ENCODE results near the gene SLC16A12.

Gene SLC16A12, protein sequence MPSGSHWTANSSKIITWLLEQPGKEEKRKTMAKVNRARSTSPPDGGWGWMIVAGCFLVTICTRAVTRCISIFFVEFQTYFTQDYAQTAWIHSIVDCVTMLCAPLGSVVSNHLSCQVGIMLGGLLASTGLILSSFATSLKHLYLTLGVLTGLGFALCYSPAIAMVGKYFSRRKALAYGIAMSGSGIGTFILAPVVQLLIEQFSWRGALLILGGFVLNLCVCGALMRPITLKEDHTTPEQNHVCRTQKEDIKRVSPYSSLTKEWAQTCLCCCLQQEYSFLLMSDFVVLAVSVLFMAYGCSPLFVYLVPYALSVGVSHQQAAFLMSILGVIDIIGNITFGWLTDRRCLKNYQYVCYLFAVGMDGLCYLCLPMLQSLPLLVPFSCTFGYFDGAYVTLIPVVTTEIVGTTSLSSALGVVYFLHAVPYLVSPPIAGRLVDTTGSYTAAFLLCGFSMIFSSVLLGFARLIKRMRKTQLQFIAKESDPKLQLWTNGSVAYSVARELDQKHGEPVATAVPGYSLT

DNA sequence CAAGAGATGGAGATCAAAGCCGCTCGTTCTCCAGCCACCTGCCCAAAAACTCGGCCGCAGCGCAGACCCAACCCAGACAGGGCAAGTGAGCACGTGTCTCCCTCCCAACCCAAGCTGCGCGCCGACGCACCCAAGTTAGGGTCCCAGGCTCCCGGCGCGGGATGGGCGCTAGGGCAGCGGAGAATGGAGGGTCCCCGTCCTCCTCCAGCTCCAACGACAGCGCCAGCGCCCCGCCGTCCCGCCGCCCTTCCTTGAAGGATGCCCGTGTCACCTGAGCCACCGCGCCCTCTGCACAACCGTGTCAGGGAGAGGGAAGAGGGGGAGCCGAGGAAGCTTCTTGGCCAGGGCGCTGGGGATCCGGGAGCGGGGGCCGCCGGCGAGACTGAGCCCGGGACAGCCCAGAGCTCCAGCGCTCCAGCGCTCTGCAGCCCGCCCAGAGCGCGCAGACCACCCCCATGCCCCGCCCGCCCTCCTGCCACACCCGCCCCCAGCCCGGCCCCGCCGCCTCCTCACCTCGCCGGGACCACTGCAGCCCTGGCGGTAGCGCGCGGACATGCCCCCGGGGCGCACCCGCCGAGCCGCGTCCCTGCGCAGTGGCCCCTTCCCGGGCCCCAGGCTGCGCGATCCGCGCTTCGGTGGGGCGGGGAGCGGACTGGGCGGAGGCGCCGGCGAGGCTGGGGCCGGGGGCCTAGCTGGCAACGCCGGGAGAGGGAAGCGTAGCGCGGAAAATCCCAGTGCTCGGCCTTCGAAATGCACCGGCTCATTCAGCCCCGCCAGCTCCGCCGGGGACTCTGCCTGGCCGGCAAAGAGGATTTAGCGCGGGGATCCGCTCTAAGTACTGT is at the start of gene SLC16A12:
TSS of gene SLC16A12 (minus strand) at position 424 of the 842 bp plus-strand sequence. CDS start 73,016 bp downstream, outside the sequence.
- no peak for DNase-seq

DNA sequence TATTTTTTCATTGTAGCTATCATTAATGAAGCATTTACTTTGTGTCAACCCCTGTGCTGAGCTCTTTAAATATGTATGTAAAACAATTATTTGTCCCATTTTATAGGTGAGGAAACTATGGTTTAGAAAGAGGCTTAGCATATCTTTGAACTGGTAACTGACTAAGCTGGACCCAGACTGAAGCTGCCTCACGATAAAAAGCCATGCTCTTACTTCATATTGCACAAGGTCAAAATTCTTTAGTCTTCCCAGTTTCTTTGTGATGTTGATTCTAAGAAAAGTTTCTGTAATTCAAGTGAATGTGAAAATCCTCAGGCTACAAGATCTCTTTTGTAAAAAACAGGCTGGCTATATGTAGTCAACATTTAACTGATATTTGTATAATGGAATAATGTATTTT is 46.6 kb upstream of the SLC16A12 start:
- DNase-seq, result no peak

DNA sequence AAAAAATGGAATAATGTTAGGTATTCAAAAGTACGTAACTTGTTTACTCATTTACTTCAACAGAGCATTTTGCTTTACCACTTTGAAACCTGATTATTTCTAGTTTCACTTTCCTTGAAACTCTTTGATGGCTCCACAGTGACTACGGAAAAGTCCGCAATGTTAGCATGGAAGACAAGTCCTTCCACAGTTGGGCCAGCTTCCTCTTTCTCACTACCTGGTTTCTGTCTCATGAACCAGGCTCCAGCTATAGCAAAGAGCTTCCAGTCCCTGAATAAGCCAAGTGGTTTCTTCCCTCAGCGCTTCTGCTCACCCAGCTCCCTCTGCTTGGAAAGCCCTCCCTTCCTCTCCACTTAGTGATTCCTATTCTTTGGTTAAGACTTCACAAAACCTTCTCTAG is 44.8 kb upstream of the SLC16A12 start:
- DNase-seq, result no peak

DNA sequence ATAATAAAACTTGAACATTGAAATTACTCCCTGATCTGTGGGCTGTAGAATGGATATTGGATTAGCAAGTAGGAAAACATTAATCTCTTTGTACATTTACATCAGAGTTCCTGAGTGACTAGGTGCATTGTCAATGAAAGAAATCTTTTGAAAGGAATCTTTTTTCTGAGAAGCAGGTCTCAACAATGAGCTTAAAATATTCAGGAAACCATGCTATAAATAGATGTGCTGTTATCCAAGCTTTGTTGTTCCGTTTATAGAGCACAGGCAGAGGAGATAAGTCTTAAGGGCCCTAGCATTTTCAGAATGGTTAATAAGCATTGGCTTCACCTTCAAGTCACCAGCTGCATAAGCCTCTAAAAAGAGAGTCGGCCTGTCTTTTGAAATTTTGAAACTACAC is 41.3 kb upstream of the SLC16A12 start:
- DNase-seq, result no peak

DNA sequence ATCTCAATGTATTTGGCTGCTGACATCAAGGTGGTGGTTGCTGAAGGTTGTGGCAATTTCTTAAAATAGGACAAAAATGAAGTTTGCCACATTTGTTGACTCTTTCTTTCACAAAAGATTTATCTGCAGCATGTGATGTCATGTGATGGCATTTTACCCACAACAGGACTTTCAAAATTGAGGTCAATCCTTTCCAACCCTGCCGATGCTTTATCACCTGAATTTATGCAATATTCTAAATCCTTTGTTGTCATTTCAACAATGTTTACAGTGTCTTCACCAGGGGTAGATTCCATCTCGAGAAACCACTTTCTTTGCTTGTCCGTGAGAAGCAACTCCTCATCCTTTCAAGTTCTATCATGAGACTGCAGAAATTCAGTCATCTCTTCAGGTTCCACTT is 40.6 kb upstream of the SLC16A12 start:
- DNase-seq, result no peak

DNA sequence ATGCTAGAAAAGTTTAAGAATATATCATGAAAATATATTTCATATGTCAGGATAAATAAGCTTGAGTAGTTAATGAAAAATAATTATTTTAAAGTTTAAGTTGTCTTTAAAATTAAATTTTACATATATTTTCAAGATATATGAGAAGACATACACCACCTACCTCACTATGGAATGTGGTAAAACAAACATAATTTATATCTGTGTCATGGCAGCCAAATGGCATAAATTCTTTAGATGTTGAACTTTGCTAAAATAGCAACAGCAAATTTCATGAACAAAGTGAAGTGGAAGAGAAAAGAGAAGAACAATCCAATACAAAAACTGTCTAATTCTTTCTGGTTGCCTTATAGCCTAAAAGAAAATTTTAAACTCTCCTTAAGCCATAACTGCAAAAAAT is 39.6 kb upstream of the SLC16A12 start:
- no peak for DNase-seq

DNA sequence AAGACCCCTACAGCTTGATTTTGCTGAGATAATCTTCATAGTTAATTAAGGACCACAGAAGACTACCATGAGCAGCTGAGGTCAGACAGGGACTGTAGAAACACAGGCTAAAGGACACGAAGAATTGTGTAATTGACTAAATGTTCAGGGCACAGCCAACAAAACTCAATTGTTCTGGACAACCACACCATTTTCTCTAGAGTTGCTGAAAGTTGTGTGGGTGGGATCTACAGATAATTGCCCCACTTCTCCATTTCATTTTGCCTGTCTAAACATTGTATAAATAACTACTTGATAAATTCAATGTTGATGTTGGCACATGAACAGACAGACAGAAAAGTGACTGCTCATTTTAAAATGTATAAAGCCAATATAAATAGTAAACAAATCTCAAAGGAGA is 39.0 kb upstream of the SLC16A12 start:
- no peak for DNase-seq

DNA sequence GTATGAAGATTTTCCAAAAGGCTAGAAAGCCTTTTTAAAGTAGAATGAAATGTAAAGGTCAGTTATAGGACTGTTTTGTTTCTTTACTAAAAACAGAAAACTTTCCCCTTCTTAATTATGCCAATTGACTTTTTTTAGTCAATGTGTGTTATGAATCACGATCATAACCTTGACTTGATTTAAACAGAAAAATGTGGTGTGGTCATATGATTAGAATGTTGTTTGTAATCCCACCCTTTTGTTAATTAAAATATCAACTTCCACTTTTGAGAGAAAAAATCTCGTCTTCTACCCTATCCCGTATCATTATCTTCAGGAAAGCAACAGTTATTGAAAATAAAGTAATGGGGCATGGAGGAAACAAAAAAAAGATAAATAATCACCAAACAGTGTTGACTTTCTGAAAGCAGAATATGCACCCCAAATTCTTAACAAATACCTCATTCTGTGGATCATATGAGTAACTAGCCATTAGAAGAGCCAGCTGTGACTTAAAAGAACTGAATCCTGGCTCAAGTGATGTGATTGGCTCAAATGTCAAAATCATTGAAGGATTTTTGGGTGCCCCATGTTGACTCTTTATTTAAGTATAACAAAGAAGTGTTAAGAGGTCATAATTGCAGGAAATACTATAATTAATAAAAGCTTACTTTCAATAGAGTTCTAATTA is 32.3 kb upstream of the SLC16A12 start:
- DNase-seq, result no peak

DNA sequence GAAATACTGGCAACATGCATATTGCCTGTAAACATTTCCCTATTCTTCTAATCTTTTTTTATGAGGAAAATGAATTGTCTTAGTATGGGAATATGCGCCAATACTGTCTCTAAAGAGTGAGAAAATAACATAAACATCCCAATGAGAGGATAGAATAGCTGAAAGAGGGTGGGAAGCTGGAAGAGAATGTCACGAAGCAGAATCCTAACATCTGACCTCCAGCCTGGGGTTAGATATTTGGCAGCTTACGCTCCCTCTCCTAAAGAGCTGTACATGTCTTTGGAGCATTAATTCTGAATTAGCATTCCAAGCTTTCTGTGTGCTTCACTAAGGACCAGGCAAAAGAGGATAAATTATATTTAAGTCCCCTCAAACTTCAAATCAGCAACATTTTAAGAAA is 31.6 kb upstream of the SLC16A12 start:
- DNase-seq, result no peak

DNA sequence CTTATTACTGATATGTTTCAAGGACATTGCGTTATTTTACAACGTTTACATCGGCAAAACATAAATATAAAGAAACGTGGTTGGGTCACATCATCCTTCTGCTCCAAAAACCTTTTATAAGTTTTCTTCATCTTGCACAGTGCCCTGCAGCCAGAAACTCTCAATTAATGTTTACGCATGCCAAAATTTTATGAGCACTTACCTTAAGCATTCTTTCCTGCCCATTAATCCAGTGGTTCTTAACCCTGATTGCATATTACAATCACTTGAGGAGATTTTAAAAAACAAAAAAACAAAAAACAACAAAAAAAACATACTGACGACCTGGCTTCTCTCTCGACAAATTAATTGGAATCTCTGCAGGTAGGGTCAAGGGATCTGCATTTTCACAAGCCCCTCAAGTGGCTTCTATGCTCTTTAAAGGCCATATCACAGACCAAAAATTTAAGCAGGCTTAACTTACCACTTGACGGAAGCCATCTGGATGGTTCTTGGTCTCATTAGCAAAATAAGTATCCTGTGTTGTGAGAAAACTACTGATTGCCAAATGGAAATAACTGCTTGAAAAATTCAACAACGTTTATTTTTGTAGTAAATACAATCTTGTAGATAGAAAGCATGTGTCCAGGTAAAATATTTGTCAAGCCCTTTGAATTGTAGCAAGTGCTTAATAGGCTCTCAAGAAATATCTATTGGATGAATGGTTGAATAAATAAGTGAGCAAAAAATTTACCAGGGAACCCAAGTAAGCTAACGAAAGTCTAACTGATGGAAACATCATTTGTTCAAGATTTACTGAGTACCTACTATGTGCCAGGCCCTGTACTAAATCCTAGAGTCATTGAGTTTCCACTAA is 30.9 kb upstream of the SLC16A12 start:
- DNase-seq, result no peak

DNA sequence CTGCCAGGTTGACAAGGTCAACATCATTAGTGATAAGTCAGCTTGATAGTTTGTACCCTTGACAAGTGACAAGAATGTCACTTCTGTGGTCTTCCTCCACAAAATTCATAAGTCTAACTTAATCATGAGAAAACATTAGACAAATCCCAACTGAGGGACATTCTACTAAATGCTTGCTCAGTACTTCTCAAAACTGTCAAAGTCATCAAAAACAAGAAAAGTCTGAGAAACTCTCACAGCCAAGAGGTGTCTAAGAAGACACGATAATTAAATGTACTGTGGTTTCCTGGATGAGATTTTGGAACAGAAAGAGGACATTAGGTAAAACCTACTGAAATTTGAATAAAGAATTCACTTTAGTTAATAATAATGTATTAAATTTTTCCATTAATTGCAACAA is 29.8 kb upstream of the SLC16A12 start:
- no peak for DNase-seq

DNA sequence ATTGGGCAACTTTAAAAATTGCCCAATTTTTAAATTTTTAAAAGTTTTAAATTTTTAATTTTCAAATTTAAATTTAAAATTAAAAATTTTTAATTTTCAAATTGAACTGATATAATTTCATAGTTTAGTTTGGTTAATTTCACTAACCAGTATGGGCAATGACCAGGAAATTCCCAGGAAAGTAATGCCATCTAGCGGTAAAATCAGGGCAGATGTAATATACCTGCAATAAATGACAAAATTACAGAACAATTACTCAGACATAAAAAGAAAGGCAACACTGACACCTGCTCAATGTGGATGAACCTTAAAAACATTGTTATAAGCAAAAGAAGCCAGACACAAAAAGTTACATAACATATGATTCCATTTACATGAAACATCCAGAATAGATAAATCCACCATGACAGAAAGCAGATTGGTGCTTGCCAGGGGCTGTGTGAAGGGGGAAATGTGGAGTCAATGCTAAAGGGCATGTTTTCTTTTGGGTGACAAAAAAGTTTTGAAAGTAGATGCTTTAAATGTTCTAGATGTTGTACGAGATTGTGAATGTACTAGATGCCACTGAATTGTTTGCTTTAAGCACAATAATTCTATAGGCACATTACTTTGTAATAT is 28.6 kb upstream of the SLC16A12 start:
- DNase-seq, result no peak

DNA sequence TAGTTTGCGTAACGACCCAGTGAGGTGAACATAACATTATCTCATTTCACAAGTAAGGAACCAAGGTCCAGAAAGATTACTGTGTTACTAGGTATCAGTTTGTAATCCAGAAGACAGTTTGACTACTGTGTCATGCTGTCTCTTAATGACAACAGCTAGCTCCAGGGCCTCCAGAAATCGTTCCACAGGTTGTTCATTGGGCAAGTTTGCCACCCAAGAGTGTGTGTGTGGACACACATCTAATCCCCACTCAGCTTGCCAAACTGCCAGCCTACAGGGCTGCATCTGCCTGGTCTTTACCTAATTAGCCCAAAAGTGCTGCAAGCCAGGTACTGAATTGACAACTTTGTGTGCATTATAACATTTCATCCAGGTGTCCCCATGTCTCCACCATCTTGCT is 27.9 kb upstream of the SLC16A12 start:
- no peak for DNase-seq

DNA sequence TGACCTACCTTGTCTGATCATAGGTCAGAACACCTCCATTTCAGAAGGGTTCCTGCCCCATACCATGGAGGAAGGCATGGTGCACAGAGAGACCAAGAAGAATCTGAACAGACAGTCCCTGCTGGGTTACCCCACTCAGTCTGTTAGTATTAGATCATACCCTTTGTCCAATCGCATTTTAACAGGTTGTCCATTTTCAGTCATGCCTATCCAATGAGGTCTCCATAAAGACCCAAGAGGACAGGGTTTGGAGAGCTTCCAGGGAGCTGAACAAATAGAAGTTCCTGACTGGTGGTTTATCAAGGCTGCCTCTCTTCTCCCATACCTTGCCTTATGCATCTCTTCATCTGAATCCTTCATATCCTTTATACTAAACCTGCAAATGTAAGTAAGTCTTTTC is 21.2 kb upstream of the SLC16A12 start:
- no peak for DNase-seq

DNA sequence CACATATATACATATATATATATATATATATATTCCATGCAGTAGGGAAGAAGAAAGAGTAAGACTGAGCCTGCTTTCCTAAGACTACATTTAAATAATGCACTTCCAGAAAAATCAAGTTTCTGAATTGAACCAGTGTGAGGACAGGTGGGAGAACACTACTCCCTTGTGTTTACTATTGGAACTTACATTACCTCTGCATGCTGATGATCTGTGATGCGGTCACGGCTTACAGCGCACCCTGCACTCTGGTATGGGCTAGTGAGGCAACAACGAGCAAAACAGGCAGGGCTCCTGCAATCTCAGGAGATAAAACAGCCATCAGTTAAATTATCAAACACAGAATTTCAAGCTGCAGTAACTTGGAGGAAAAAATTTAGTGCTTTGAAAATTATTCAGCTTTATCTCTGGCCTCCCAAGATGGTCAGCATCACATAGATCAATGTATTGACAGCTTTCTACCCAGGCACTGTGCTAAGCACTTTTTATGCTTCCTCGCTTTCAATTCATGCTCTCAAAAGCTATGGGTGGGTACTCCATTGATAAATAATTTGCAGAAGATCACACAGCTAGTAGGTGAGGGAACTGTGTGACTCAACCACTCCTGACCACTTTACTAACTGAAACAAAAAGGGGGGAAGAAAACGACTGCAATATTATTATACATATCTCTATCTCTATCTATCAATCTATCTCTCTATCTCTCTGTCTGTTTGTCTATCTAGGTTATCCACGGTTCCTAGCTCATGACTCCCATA is 20.5 kb upstream of the SLC16A12 start:
- DNase-seq, result no peak

DNA sequence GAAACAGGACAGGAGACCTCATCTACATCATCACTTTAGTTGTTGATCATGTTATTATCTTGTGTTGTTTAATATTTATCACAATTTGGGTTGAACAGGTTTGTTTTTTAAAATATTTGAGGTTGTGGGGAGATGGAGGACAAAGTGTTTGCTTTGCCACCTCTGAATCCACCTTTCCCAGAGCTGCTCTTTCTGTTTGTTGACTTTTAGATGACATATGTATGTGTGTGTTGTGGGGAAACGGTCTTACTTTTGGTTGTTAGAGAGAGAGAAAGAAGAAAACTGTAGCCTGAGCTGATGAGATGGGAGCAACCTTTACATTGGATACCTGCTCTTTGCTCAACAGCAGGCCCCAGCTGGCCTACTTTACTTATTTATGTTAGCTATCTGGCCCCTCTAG is 19.0 kb upstream of the SLC16A12 start:
- no peak for DNase-seq

DNA sequence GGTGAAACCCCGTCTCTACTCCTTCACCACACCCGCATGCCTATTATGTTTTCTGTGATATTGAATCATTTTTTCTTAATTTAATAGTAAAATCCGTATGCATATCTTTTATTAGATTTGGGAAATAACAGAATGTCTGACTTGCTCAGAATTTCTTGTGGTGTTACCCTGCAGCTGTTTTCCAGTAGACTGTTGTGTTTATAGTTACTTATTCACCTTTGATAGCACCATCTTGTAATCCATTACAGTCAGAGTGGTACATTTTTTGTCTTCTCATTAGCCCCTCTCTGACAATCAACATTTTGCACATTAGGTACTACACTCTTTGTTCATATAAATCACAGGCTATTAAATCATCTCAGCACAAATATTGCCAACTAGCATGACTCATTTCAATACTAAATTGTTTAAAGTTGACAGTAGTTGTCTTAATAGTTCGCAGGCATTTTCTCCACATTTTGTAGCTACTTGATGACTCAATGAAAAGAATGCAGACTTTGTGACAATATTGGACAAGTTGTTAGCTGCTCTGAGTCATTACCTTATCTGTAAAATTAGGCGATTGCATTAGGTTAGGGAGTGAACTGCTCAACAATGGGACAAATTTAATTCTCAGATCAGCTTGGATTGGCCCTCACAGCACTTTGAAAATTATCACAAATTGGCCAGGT is 17.8 kb upstream of the SLC16A12 start:
- DNase-seq, result no peak

DNA sequence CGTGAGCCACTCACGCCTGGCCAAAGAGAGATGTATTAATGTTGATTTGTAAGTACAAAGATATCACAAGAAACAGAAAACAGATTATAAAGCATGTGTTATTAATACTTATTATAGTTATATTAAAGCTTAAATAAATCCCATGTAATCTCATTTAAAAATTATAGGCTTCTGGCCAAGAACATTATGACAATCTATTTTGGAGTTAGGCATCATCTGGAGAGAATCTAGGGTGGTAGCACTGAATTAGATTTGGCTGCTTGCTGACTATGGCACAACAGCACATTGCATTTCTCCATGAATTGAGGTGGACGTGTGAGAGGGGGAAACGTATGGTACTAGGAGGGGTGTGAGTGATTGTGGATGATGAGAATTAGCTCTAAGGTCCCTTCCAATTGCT is 16.8 kb upstream of the SLC16A12 start:
- DNase-seq, result no peak

DNA sequence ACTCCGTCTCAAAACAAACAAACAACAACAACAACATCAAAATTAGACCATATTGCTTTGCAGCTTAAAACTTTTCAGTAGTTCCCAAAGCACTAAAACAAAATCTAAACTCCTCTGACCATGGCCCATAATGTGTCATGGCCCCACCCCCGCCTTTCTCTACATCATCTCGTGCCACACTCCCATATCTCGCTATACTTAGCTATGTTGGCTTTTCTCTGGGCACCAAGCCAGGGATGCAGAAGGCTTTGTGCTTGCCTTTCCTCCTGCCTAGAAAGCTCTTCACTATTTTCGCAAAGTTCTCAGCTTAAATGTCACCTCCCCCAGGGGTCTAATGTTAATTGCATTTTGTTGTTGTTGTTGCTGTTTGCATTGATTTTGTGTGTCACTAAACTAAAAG is 15.1 kb upstream of the SLC16A12 start:
- no peak for DNase-seq

DNA sequence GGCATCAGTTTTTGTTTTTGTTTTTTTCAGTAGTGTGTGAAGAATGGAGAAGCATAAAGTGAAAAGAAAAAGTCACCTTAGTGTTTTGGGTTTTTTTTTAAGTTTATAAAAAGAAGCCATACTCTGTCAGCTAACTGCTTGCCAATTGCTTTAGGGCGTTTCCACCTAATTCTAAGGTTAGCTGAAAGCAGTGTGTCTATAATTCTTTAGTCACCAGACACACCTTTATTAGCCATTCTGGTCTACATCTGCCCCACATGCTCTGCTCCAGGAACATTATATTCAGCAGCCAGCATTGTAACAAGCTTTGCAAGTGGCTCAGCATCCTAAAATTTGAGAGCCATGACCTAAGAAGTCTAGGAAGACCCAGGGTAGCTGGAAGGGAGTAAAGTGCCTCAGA is 14.1 kb upstream of the SLC16A12 start:
- DNase-seq, result no peak

DNA sequence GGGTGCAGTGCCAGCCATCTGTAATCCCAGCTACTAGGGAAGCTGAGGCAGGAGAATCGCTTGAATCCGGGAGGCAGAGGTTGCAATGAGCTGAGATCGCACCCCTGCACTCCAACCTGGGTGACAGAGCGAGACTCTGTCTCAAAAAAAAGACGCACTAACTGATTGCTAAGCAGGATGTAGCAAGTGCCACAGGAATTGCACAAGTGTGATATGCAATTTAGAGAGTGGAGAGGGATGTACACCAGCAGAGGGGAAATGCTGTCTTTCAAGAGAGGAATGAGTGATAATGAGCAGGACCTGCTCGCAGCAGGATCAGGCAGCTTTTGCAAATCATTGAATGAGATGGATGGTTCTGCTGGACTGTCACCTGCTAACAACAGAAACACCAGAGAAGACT is 13.3 kb upstream of the SLC16A12 start:
- DNase-seq, result no peak
